Esophagus muscularis mucosa (tissue), 4 donors: ENCODE results near the gene NCKAP5.

ENCODE experiments used
- EP300 ChIP-seq: sonication (generic); formaldehyde crosslinking; IDR thresholded peaks from one replicate; pipeline ENCODE4 v1.6.1; 2017; ENCODE audit warnings: antibody characterized with exemption
- POLR2A ChIP-seq: fragments of 450-650 bp; IDR thresholded peaks from one replicate; pipeline ENCODE4 v1.6.1; 2017; ENCODE audit warnings: antibody characterized with exemption, moderate library complexity, mild to moderate bottlenecking, low read depth
- POLR2AphosphoS5 ChIP-seq, 2 donors: sonication (generic); formaldehyde crosslinking; IDR thresholded peaks; one replicate each; pipeline ENCODE4 v1.6.1; 2017; ENCODE audit warnings: antibody characterized with exemption in 2 of 2
- TF ChIP-seq, protein P1 (sequence below), 3 experiments: fragments of 200-600 bp in 2 of 3; fragments of 450-650 bp in 1 of 3; sonication (generic) in 2 of 3; IDR thresholded peaks; one replicate each; pipeline ENCODE4 v1.5.1; 2017 to 2019; ENCODE audit warnings: antibody characterized with exemption in 3 of 3, mild to moderate bottlenecking in 2 of 3, moderate library complexity in 1 of 3

DNA sequence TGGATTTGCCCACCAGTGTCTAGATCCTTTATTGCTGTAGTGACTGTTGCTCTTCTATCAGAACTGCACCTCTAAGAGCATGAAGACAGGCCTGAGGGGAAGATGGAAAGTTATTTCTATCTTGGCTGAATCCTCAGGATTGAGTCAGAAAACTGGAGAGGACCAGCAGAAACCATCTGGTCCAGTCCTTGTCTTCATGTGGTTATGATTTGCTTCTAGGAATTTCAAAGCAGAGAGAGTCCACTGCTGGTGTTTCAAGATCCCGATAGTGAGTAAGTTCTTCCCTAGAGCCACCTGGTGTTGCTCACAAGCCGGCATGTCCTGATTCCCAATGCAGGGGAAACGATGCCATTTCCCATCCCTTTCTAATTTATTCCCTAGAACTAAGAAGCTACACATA, 84.2 kb downstream of the NCKAP5 start:
- TF ChIP-seq, protein P1, sequence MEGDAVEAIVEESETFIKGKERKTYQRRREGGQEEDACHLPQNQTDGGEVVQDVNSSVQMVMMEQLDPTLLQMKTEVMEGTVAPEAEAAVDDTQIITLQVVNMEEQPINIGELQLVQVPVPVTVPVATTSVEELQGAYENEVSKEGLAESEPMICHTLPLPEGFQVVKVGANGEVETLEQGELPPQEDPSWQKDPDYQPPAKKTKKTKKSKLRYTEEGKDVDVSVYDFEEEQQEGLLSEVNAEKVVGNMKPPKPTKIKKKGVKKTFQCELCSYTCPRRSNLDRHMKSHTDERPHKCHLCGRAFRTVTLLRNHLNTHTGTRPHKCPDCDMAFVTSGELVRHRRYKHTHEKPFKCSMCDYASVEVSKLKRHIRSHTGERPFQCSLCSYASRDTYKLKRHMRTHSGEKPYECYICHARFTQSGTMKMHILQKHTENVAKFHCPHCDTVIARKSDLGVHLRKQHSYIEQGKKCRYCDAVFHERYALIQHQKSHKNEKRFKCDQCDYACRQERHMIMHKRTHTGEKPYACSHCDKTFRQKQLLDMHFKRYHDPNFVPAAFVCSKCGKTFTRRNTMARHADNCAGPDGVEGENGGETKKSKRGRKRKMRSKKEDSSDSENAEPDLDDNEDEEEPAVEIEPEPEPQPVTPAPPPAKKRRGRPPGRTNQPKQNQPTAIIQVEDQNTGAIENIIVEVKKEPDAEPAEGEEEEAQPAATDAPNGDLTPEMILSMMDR (IDR thresholded peaks at IDR 0.05) = no peak
- TF ChIP-seq POLR2A = no peak
- TF ChIP-seq EP300 = no peak
- TF ChIP-seq POLR2AphosphoS5 (IDR thresholded peaks at IDR 0.05) = no peak
